Thyroid gland (tissue), 4 donors: Measurements from ENCODE around the gene SH2D6.

Experiments
- POLR2A ChIP-seq, 2 donors: fragments of 450-650 bp; IDR thresholded peaks; one replicate each; pipeline ENCODE4 v1.6.1; 2017; ENCODE audit warnings: antibody characterized with exemption in 2 of 2, mild to moderate bottlenecking in 2 of 2, moderate library complexity in 1 of 2
- TF ChIP-seq, protein P1 (sequence below), 6 experiments: fragments of 200-600 bp in 3 of 6; fragments of 450-650 bp in 3 of 6; sonication (generic) in 3 of 6; IDR thresholded peaks; one replicate each; pipeline ENCODE4 v1.5.1; 2016 to 2019; ENCODE audit warnings: antibody characterized with exemption in 6 of 6, mild to moderate bottlenecking in 2 of 6, inconsistent platforms in 1 of 6, moderate library complexity in 1 of 6

DNA sequence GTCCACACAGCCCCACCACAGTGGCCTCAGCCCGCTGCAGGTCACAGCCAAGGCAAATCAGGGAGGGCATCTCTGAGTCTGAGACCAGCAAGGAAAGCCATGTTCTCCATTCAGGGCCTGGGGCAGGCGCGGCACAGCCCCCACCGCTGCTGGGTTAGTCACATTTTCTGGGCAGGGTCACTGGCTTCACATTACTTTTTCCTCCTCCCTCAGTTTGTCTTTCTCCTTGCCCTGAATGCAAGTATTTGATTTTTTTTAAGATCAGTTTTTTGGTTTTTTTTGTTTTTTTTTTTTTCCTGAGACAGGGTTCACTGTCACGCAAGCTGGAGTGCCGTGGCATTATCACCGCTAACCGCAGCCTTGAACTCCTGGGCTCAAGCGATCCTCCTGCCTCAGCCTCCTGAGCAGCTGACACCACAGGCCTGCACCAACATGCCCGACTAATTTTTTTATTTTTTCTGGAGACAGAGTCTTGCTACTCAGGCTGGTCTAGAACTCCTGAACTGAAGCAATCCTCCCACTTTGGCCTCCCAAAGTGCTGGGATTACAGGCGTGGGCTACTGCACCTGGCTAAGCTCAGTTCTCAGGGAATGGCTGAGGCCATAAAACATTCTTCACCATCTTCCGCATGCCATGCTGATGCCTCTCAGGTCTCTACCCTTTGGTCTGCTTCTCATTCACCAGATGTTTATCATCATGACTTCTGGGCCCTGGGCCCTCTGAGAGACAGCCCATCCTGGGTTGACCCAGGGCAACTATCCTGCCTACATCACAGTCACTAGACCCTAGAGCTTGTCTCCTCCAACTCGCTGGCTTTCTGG lies 7.7 kb upstream of the SH2D6 start:
- TF ChIP-seq, protein P1, sequence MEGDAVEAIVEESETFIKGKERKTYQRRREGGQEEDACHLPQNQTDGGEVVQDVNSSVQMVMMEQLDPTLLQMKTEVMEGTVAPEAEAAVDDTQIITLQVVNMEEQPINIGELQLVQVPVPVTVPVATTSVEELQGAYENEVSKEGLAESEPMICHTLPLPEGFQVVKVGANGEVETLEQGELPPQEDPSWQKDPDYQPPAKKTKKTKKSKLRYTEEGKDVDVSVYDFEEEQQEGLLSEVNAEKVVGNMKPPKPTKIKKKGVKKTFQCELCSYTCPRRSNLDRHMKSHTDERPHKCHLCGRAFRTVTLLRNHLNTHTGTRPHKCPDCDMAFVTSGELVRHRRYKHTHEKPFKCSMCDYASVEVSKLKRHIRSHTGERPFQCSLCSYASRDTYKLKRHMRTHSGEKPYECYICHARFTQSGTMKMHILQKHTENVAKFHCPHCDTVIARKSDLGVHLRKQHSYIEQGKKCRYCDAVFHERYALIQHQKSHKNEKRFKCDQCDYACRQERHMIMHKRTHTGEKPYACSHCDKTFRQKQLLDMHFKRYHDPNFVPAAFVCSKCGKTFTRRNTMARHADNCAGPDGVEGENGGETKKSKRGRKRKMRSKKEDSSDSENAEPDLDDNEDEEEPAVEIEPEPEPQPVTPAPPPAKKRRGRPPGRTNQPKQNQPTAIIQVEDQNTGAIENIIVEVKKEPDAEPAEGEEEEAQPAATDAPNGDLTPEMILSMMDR (IDR thresholded peaks at IDR 0.05), result no peak
- no peak for TF ChIP-seq POLR2A (IDR thresholded peaks at IDR 0.05)
